Gastroesophageal sphincter (tissue), 3 donors: ENCODE data around the gene OR4F6.

Experiments used
- CTCF ChIP-seq, 4 experiments: fragments of 200-600 bp in 2 of 4; fragments of 450-650 bp in 2 of 4; sonication (generic) in 1 of 4; IDR thresholded peaks; one replicate each; pipeline ENCODE4 v1.5.1; 2017 to 2019; ENCODE audit warnings: antibody characterized with exemption in 4 of 4, mild to moderate bottlenecking in 2 of 4, moderate library complexity in 2 of 4
- EP300 ChIP-seq: sonication (generic); formaldehyde crosslinking; IDR thresholded peaks from one replicate; pipeline ENCODE4 v1.6.1; 2017; ENCODE audit warnings: antibody characterized with exemption, mild to moderate bottlenecking
- POLR2A ChIP-seq, 2 donors: fragments of 450-650 bp; IDR thresholded peaks; one replicate each; pipeline ENCODE4 v1.6.1; 2017; ENCODE audit warnings: antibody characterized with exemption in 2 of 2, mild to moderate bottlenecking in 2 of 2, moderate library complexity in 1 of 2
- POLR2AphosphoS5 ChIP-seq: sonication (generic); formaldehyde crosslinking; IDR thresholded peaks from one replicate; pipeline ENCODE4 v1.6.1; 2017; ENCODE audit warnings: antibody characterized with exemption

- TF ChIP-seq POLR2AphosphoS5 (no peak), CTCF (IDR thresholded peaks at IDR 0.05) (no peak), EP300 (no peak), POLR2A (IDR thresholded peaks at IDR 0.05) (no peak)
These were observed 17.5 kb downstream of the OR4F6 start for GRCh38 chr15:101820781-101821180.
